BLaER1 treated with 17β-estradiol and CSF1 and Interleukin-3, amounts not matched to agents 10 nM and 100 nM (cell line): ENCODE data around the gene PMIS2.

Experiments
- H3K27ac ChIP-seq, 11 experiments: shearing (Covaris generic); formaldehyde crosslinking; 2 replicates each; pipeline ENCODE4 v1.8.1; 2022
- H3K27me3 ChIP-seq, 11 experiments: shearing (Covaris generic); formaldehyde crosslinking; 2 replicates each; pipeline ENCODE4 v1.8.1; 2022
- H3K36me3 ChIP-seq, 11 experiments: shearing (Covaris generic); formaldehyde crosslinking; 2 replicates each; pipeline ENCODE4 v1.8.1; 2022
- H3K4me1 ChIP-seq, 10 experiments: shearing (Covaris generic); formaldehyde crosslinking; 2 replicates each; pipeline ENCODE4 v1.8.1; 2022
- H3K4me2 ChIP-seq, 11 experiments: shearing (Covaris generic); formaldehyde crosslinking; 2 replicates each; pipeline ENCODE4 v1.8.1; 2022
- H3K4me3 ChIP-seq, 10 experiments: shearing (Covaris generic); formaldehyde crosslinking; 2 replicates each; pipeline ENCODE4 v1.8.1; 2022
- H3K9ac ChIP-seq, 11 experiments: shearing (Covaris generic); formaldehyde crosslinking; 2 replicates each; pipeline ENCODE4 v1.8.1; 2022
- H3K9me3 ChIP-seq, 11 experiments: shearing (Covaris generic); formaldehyde crosslinking; replicated peaks in 1 of 11; 2 replicates each; pipeline ENCODE4 v1.8.1; 2022
- H4K20me1 ChIP-seq, 11 experiments: shearing (Covaris generic); formaldehyde crosslinking; 2 replicates each; pipeline ENCODE4 v1.8.1; 2022
- Cebpa-rat ChIP-seq, 11 experiments: shearing (Covaris generic); IDR thresholded peaks; 2 replicates each; pipeline ENCODE4 v1.8.1; 2022

The PMIS2 gene

GRCh38 chr19:35559281-35559659 is 26.7 kb upstream of the PMIS2 start:
- Histone ChIP-seq H3K9me3 (no peaks in the 10 kb centered on the region), H3K4me2 (peak overlapping the region; percentile 57 to 84 (median 78))

GRCh38 chr19:35559781-35560180 is 26.2 kb upstream of the PMIS2 start:
- H3K27me3 ChIP-seq: peaks cover 0 to 6% (median 0%) of the 10 kb centered on the region in 11 experiments; a peak in 4 of 22 replicates
- H4K20me1 ChIP-seq: peaks cover 0 to 17% (median 0%) of the 10 kb centered on the region in 11 experiments; a peak in 5 of 22 replicates
- peak overlapping the region in 6 of 11 experiments; percentile 57 to 82 (median 76); a peak in 6 of 22 replicates for H3K4me2 ChIP-seq
- no peak overlapping the region for H3K9ac ChIP-seq
- no peaks in the 10 kb centered on the region for H3K36me3 ChIP-seq
- no peak overlapping the region for H3K4me3 ChIP-seq
- peaks cover 14 to 25% (median 19%) of the 10 kb centered on the region in 10 experiments for H3K4me1 ChIP-seq
- H3K27ac ChIP-seq: no peak overlapping the region
- no peak for TF ChIP-seq Cebpa-rat (IDR thresholded peaks at IDR 0.05)
- H3K9me3 ChIP-seq: no peaks in the 10 kb centered on the region

More at GRCh38 chr19:35559281-35559659, 26.7 kb upstream of the PMIS2 start:
- TF ChIP-seq Cebpa-rat (IDR thresholded peaks at IDR 0.05): no peak
- Histone ChIP-seq H3K4me1 (peaks cover 14 to 25% (median 19%) of the 10 kb centered on the region in 10 experiments), H4K20me1 (peaks cover 0 to 17% (median 0%) of the 10 kb centered on the region in 11 experiments; a peak in 5 of 22 replicates), H3K27me3 (peaks cover 0 to 6% (median 0%) of the 10 kb centered on the region in 11 experiments; a peak in 4 of 22 replicates), H3K9ac (no peak overlapping the region), H3K36me3 (no peaks in the 10 kb centered on the region), H3K4me3 (no peak overlapping the region), H3K27ac (no peak overlapping the region)

DNA sequence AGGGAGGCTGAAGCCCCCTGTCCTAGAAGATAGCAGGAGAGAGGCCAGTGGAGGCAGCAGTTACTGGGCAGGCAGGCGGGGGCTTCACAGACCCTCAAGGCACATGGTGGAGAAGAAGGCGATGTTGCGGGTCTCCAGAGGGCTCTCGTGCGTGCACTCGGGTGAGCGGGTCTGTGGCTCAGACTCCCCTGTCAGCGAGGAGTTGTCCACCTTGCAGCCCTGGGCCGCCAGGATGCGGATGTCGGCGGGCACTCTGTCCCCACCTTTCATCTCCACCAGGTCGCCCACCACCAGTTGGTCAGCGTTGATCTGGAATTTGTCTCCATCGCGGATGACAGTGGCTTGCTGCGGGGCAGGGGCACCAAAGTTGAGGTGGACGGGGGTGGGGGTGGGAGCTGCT is 25.7 kb upstream of the PMIS2 start:
- Histone ChIP-seq H3K27me3 (peaks cover 0 to 6% (median 0%) of the 10 kb centered on the region in 11 experiments; a peak in 4 of 22 replicates), H3K4me1 (peaks cover 14 to 25% (median 19%) of the 10 kb centered on the region in 10 experiments)
- no peak for TF ChIP-seq Cebpa-rat (IDR thresholded peaks at IDR 0.05)

DNA sequence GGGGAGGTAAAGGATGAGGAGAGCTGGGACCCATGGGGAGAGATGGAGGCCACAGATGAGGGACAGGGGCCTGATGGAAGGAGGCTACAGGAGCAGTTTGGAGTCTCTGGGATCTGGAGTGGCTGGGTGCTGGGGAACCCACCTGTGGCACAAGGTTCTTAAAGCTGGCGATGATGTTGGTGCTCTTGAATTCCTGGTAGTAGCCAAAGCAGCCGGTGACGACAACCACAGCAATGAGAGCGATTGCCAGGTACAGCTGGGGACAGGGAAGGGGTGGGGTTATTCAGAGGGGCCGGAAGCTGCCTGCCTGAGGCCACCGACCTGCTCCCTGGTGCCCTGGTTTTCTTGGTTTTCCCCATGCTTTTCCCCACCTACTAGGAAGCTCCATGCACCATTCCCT is 25.3 kb upstream of the PMIS2 start:
- no peak for TF ChIP-seq Cebpa-rat (IDR thresholded peaks at IDR 0.05)
- H3K27me3 ChIP-seq: peaks cover 0 to 6% (median 0%) of the 10 kb centered on the region in 11 experiments; a peak in 4 of 22 replicates
- H3K9ac ChIP-seq: no peak overlapping the region
- peaks cover 0 to 17% (median 0%) of the 10 kb centered on the region in 11 experiments; a peak in 5 of 22 replicates for H4K20me1 ChIP-seq
- no peak overlapping the region for H3K27ac ChIP-seq
- no peak overlapping the region for H3K4me3 ChIP-seq
- no peaks in the 10 kb centered on the region for H3K36me3 ChIP-seq
- H3K4me1 ChIP-seq: peaks cover 14 to 24% (median 19%) of the 10 kb centered on the region in 10 experiments
- no peak overlapping the region for H3K4me2 ChIP-seq
- no peaks in the 10 kb centered on the region for H3K9me3 ChIP-seq

More for the DNA sequence above, 25.7 kb upstream of the PMIS2 start:
- H3K27ac ChIP-seq: no peak overlapping the region
- no peak overlapping the region for H3K4me2 ChIP-seq
- H3K9me3 ChIP-seq: no peaks in the 10 kb centered on the region
- no peaks in the 10 kb centered on the region for H3K36me3 ChIP-seq
- no peak overlapping the region for H3K4me3 ChIP-seq
- peaks cover 0 to 17% (median 0%) of the 10 kb centered on the region in 11 experiments; a peak in 5 of 22 replicates for H4K20me1 ChIP-seq
- no peak overlapping the region for H3K9ac ChIP-seq

GRCh38 chr19:35561436-35561835 is 24.5 kb upstream of the PMIS2 start:
- Histone ChIP-seq H3K9ac (no peak overlapping the region), H3K4me3 (no peak overlapping the region), H4K20me1 (peaks cover 0 to 17% (median 0%) of the 10 kb centered on the region in 11 experiments; a peak in 5 of 22 replicates), H3K4me2 (no peak overlapping the region), H3K9me3 (no peaks in the 10 kb centered on the region), H3K27me3 (peaks cover 0 to 6% (median 0%) of the 10 kb centered on the region in 11 experiments; a peak in 4 of 22 replicates), H3K4me1 (peaks cover 14 to 24% (median 18%) of the 10 kb centered on the region in 10 experiments), H3K27ac (no peak overlapping the region), H3K36me3 (no peaks in the 10 kb centered on the region)
- no peak for TF ChIP-seq Cebpa-rat (IDR thresholded peaks at IDR 0.05)

- no peak overlapping the region for H3K4me3 ChIP-seq
- no peak overlapping the region for H3K27ac ChIP-seq
- H3K4me2 ChIP-seq: no peak overlapping the region
- H4K20me1 ChIP-seq: peaks cover 0 to 17% (median 0%) of the 10 kb centered on the region in 11 experiments; a peak in 5 of 22 replicates
- no peaks in the 10 kb centered on the region for H3K36me3 ChIP-seq
- peaks cover 14 to 22% (median 18%) of the 10 kb centered on the region in 10 experiments for H3K4me1 ChIP-seq
- H3K9me3 ChIP-seq: no peaks in the 10 kb centered on the region
- H3K27me3 ChIP-seq: peaks cover 0 to 6% (median 0%) of the 10 kb centered on the region in 11 experiments; a peak in 4 of 22 replicates
- no peak for TF ChIP-seq Cebpa-rat (IDR thresholded peaks at IDR 0.05)
- no peak overlapping the region for H3K9ac ChIP-seq
Measured at GRCh38 chr19:35562336-35562735, 23.6 kb upstream of the PMIS2 start.

- H3K9ac ChIP-seq: no peak overlapping the region
- no peaks in the 10 kb centered on the region for H3K36me3 ChIP-seq
- no peak overlapping the region for H3K4me3 ChIP-seq
- no peak overlapping the region for H3K27ac ChIP-seq
- peaks cover 0 to 17% (median 0%) of the 10 kb centered on the region in 11 experiments; a peak in 5 of 22 replicates for H4K20me1 ChIP-seq
- H3K9me3 ChIP-seq: no peaks in the 10 kb centered on the region
- TF ChIP-seq Cebpa-rat (IDR thresholded peaks at IDR 0.05): no peak
- peaks cover 0 to 6% (median 0%) of the 10 kb centered on the region in 11 experiments; a peak in 4 of 22 replicates for H3K27me3 ChIP-seq
- H3K4me2 ChIP-seq: no peak overlapping the region
- H3K4me1 ChIP-seq: peaks cover 14 to 19% (median 17%) of the 10 kb centered on the region in 10 experiments
Measured at GRCh38 chr19:35562776-35563175, 23.2 kb upstream of the PMIS2 start.

- Histone ChIP-seq H3K4me1 (peaks cover 9 to 15% (median 14%) of the 10 kb centered on the region in 10 experiments), H3K4me2 (no peak within 1 kb of the TSS), H3K27ac (no peak within 1 kb of the TSS), H3K9ac (no peak within 1 kb of the TSS), H3K36me3 (no peaks in the 10 kb centered on the region), H3K9me3 (no peaks in the 10 kb centered on the region), H3K4me3 (no peak within 1 kb of the TSS), H4K20me1 (peaks cover 0 to 17% (median 0%) of the 10 kb centered on the region in 11 experiments; a peak in 5 of 22 replicates), H3K27me3 (peaks cover 0 to 5% (median 0%) of the 10 kb centered on the region in 11 experiments; a peak in 4 of 22 replicates)
- no peak for TF ChIP-seq Cebpa-rat (IDR thresholded peaks at IDR 0.05)
Measured at GRCh38 chr19:35563207-35563829, 22.7 kb upstream of the PMIS2 start, which contains the start of gene ATP4A. ATP4A (minus strand) TSS chr19:35563658; CDS start chr19:35563629, 29 bp downstream.

GRCh38 chr19:35565016-35565856 is 20.7 kb upstream of the PMIS2 start:
- H3K9me3 ChIP-seq: no peaks in the 10 kb centered on the region
- no peak overlapping the region for H3K4me2 ChIP-seq
- H4K20me1 ChIP-seq: peaks cover 0 to 3% (median 0%) of the 10 kb centered on the region in 11 experiments; a peak in 1 of 22 replicates
- H3K36me3 ChIP-seq: no peaks in the 10 kb centered on the region
- H3K9ac ChIP-seq: no peak overlapping the region
- H3K27me3 ChIP-seq: no peaks in the 10 kb centered on the region; a peak in 2 of 22 replicates
- no peak for TF ChIP-seq Cebpa-rat (IDR thresholded peaks at IDR 0.05)
- H3K4me3 ChIP-seq: no peak overlapping the region
- H3K27ac ChIP-seq: no peak overlapping the region
- no peaks in the 10 kb centered on the region for H3K4me1 ChIP-seq
